K562 (cell line): ENCODE results near the gene ZNF30.
"Not testable (repeated sequence)": the region's sequence is repeated elsewhere in the genome, so short reads cannot be mapped to it uniquely, and the experiment has no call there.

ENCODE experiments used
- TF ChIP-seq, protein P1 (sequence below): fragments of 450-650 bp; IDR thresholded peaks from 2 replicates; pipeline ENCODE4 v1.6.1; 2016; ENCODE audit warnings: borderline replicate concordance
- TF ChIP-seq, protein P2 (sequence below), 3 experiments: IDR thresholded peaks in 2 of 3; conservative IDR thresholded peaks in 1 of 3; 2 replicates each; pipeline ENCODE4 v1.5.1; 2011 to 2012; ENCODE audit warnings: low read length in 3 of 3, mild to moderate bottlenecking in 3 of 3, control low read depth in 2 of 3, improper control_type of control experiment in 1 of 3, inconsistent platforms in 1 of 3, low read depth in 1 of 3, mixed read lengths in 1 of 3, moderate library complexity in 1 of 3; ENCODE audit not compliant: insufficient read depth in 2 of 3

DNA sequence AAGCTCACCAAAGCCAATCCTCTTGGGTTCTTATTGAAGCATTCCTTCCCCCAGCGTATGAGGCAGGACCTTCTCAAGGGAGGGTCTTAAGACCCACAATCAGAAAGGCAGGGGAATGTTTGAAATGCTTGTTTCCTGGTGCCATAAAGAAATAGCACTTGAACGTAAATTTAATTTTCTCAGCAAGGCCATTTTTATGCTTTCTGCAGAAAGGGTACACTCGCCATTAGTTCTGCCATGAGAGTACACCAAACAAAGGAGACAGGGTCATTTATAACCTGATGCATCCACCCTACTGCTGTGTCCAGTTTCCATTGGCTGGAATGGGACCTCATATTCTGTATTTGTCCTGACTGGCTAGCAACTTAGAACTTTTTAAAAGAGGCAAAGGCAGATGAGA, 9.6 kb upstream of the ZNF30 start:
- TF ChIP-seq, protein P1, sequence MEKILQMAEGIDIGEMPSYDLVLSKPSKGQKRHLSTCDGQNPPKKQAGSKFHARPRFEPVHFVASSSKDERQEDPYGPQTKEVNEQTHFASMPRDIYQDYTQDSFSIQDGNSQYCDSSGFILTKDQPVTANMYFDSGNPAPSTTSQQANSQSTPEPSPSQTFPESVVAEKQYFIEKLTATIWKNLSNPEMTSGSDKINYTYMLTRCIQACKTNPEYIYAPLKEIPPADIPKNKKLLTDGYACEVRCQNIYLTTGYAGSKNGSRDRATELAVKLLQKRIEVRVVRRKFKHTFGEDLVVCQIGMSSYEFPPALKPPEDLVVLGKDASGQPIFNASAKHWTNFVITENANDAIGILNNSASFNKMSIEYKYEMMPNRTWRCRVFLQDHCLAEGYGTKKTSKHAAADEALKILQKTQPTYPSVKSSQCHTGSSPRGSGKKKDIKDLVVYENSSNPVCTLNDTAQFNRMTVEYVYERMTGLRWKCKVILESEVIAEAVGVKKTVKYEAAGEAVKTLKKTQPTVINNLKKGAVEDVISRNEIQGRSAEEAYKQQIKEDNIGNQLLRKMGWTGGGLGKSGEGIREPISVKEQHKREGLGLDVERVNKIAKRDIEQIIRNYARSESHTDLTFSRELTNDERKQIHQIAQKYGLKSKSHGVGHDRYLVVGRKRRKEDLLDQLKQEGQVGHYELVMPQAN = not testable (repeated sequence)
- TF ChIP-seq, protein P2, sequence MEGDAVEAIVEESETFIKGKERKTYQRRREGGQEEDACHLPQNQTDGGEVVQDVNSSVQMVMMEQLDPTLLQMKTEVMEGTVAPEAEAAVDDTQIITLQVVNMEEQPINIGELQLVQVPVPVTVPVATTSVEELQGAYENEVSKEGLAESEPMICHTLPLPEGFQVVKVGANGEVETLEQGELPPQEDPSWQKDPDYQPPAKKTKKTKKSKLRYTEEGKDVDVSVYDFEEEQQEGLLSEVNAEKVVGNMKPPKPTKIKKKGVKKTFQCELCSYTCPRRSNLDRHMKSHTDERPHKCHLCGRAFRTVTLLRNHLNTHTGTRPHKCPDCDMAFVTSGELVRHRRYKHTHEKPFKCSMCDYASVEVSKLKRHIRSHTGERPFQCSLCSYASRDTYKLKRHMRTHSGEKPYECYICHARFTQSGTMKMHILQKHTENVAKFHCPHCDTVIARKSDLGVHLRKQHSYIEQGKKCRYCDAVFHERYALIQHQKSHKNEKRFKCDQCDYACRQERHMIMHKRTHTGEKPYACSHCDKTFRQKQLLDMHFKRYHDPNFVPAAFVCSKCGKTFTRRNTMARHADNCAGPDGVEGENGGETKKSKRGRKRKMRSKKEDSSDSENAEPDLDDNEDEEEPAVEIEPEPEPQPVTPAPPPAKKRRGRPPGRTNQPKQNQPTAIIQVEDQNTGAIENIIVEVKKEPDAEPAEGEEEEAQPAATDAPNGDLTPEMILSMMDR (IDR thresholded peaks at IDR 0.05 in 2 of 3, conservative IDR thresholded peaks at IDR 0.05 in 1 of 3; ENCODE audit: insufficient read depth in 2 of 3, low read depth in 1 of 3, low read length in 3 of 3) = not testable (repeated sequence)
